Activated naive CD4-positive, alpha-beta T cell treated with anti-CD3 and anti-CD28 coated beads, Interleukin-2, amount 10 ng/mL, durations not matched to agents 7 days and 5 days (primary cell): ENCODE measurements around the gene RAB12.

Experiments
- CTCF ChIA-PET: fragments of 350-600 bp; sonication (Branson Sonifier 250); formaldehyde crosslinking; loops from one replicate; lab custom pipeline; 2021; ENCODE audit warnings: antibody characterized with exemption; lab: Charles Lee
- DNase-seq: peaks from one replicate; pipeline ENCODE4 v3.0.0-alpha.2; 2020
- H3K27ac Mint-ChIP-seq: one replicate; pipeline ENCODE4 v1.8.0; 2021; ENCODE audit warnings: mild to moderate bottlenecking, moderate library complexity, mixed read lengths
- H3K27me3 Mint-ChIP-seq: one replicate; pipeline ENCODE4 v1.8.0; 2021; ENCODE audit warnings: mild to moderate bottlenecking, mixed read lengths
- H3K36me3 Mint-ChIP-seq: one replicate; pipeline ENCODE4 v1.8.0; 2021; ENCODE audit warnings: mixed read lengths
- H3K4me1 Mint-ChIP-seq: one replicate; pipeline ENCODE4 v1.8.0; 2021; ENCODE audit warnings: mixed read lengths
- H3K4me3 Mint-ChIP-seq: one replicate; pipeline ENCODE4 v1.8.0; 2021; ENCODE audit warnings: mild to moderate bottlenecking, moderate library complexity, mixed read lengths
- H3K9me3 Mint-ChIP-seq: one replicate; pipeline ENCODE4 v1.8.0; 2021; ENCODE audit warnings: mixed read lengths

RAB12 gene

DNA sequence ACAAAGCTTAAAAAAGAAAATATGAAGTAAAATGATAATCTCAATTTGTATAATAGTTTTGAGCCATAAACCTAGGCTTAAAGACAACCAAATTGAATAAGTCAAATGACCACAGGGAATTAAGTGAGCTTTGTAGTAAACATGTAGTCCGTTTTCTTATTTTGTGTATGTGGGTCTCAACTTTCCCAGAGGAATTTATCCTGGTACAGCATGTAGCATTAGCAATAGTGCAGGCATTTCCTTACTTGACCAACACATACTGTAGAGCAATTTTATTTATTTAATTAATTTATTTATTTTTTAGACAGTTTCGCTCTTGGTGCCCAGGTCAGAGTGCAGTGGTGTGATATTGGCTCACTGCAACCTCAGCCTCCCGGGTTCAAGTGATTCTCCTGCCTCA lies 58.6 kb downstream of the RAB12 start:
- Mint-ChIP-seq H3K4me3 (no peak overlapping the region), H3K27ac (no peak overlapping the region), H3K36me3 (no peaks in the 10 kb centered on the region), H3K9me3 (no peaks in the 10 kb centered on the region), H3K27me3 (peaks cover 7% of the 10 kb centered on the region), H3K4me1 (no peaks in the 10 kb centered on the region)
- CTCF ChIA-PET = interaction anchor here (1.4 kb wide), 1 partner anchor 13 kb away, joined by 4 read pairs; no protein-coding TSS in a partner anchor
- DNase-seq = no peak

DNA sequence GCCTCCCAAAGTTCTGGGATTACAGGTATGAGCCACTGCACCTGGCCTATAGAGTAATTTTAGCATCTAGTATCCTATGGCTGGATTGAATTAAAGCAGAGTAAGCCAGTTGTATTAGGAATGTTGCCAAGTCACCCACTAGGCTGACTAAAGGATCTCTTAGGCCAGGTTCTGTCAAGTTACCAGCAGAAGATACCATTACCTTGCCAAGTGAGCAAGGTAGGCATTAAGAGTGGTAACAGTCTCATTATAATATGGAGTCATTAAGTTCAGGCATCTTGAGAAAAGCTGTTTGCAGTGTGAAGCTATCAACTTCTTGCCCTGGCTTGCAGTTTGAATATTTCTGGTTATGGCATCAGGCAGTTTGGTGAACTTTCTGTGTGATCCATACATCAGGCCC lies 59.1 kb downstream of the RAB12 start:
- no peaks in the 10 kb centered on the region for H3K4me1 Mint-ChIP-seq
- no peak for DNase-seq
- H3K36me3 Mint-ChIP-seq = no peaks in the 10 kb centered on the region
- H3K4me3 Mint-ChIP-seq = no peak overlapping the region
- CTCF ChIA-PET = interaction anchor here (0.8 to 1.4 kb wide), 2 partner anchors 13 to 31 kb away, joined by 3 to 4 read pairs; no protein-coding TSS in a partner anchor
- no peak overlapping the region for H3K27ac Mint-ChIP-seq
- peaks cover 2% of the 10 kb centered on the region for H3K27me3 Mint-ChIP-seq
- H3K9me3 Mint-ChIP-seq = no peaks in the 10 kb centered on the region

GRCh38 chr18:8669571-8669970 lies 60.3 kb downstream of the RAB12 start:
- Mint-ChIP-seq H3K4me3 (no peak overlapping the region), H3K4me1 (no peaks in the 10 kb centered on the region), H3K27ac (no peak overlapping the region), H3K27me3 (no peaks in the 10 kb centered on the region), H3K36me3 (no peaks in the 10 kb centered on the region), H3K9me3 (no peaks in the 10 kb centered on the region)
- CTCF ChIA-PET = no interaction called here
- DNase-seq = no peak

DNA sequence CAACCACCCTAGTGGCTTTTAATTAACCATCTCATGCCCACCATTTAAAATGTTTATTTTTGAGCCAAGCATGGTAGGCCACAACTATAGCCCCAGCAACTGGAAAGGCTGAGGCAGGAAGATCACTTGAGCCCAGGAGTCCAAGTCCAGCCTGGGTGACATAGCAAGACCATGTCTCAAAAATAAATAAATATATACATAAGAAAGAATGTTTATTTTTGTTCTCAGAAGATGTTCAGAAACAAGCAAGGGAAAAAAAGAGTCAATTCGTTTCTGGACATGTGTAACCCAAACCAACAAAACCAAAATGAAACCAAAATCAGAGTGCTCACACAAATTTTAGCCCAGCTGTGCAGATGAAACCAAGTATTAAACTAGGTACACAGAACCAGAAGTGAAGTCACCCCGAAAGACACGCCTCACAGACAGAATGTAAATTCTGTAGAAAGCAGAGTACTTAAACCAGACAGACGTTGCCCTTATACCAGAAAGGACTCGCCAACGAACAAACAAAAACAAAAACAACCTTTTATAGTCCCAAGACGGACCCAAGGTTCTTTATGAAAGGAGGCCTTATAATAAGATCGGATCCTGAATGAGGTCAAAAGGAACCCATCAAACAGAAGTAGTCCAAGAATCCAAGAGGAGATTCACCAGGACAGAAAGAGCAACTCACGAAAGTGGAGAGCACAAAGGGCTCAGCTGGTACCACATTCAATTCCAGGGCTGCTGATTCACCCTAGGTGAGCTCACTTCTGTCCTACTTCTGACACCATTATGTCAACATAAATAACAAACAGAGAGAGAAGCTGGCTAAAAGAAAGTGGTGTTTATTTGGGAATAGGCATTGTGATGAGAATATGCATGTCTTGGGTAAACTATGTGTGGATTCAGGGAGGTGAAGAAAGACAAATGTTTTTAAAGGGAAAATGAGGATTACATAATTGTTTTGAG lies 64.3 kb downstream of the RAB12 start:
- H3K4me3 Mint-ChIP-seq = no peak overlapping the region
- no peaks in the 10 kb centered on the region for H3K4me1 Mint-ChIP-seq
- CTCF ChIA-PET = no interaction called here

GRCh38 chr18:8675057-8675456 lies 65.8 kb downstream of the RAB12 start:
- Mint-ChIP-seq H3K27ac (no peak overlapping the region), H3K4me1 (no peaks in the 10 kb centered on the region), H3K36me3 (no peaks in the 10 kb centered on the region), H3K4me3 (no peak overlapping the region), H3K9me3 (no peaks in the 10 kb centered on the region), H3K27me3 (peaks cover 3% of the 10 kb centered on the region)
- no peak for DNase-seq
- CTCF ChIA-PET = no interaction called here

More for the DNA sequence above, 64.3 kb downstream of the RAB12 start:
- no peaks in the 10 kb centered on the region for H3K36me3 Mint-ChIP-seq
- no peak for DNase-seq
- no peaks in the 10 kb centered on the region for H3K9me3 Mint-ChIP-seq
- no peak overlapping the region for H3K27ac Mint-ChIP-seq
- no peaks in the 10 kb centered on the region for H3K27me3 Mint-ChIP-seq

DNA sequence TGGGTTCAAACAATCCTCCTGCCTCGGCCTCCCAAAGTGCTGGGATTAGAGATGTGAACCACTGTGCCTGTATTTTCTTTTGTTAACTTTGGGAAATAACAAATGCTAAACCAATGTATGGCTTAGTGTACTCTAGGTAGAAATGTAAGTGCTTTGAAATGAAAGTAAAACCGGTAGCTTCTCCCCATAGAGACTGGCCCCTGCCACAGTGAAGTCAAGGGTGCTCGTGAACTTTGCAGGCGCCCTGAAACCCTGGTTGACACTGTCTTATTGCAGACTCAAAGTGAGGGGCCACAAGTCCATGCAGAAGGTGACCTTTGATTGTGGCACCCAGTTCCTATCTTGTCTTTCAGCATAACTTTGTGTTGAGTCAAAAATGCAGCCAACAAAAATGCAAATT lies 72.0 kb downstream of the RAB12 start:
- no peaks in the 10 kb centered on the region for H3K9me3 Mint-ChIP-seq
- H3K27ac Mint-ChIP-seq = no peak overlapping the region
- H3K36me3 Mint-ChIP-seq = no peaks in the 10 kb centered on the region
- DNase-seq = no peak
- no peak overlapping the region for H3K4me3 Mint-ChIP-seq
- CTCF ChIA-PET = interaction anchor here (0.8 to 1.0 kb wide), 2 partner anchors 15 to 17 kb away, joined by 3 read pairs; no protein-coding TSS in a partner anchor
- no peaks in the 10 kb centered on the region for H3K4me1 Mint-ChIP-seq
- H3K27me3 Mint-ChIP-seq = peaks cover 20% of the 10 kb centered on the region

GRCh38 chr18:8684577-8684976 lies 75.3 kb downstream of the RAB12 start:
- H3K36me3 Mint-ChIP-seq = no peaks in the 10 kb centered on the region
- DNase-seq = no peak
- H3K27ac Mint-ChIP-seq = no peak overlapping the region
- H3K27me3 Mint-ChIP-seq = peaks cover 24% of the 10 kb centered on the region
- H3K4me1 Mint-ChIP-seq = no peaks in the 10 kb centered on the region
- CTCF ChIA-PET = no interaction called here
- H3K4me3 Mint-ChIP-seq = no peak overlapping the region
- no peaks in the 10 kb centered on the region for H3K9me3 Mint-ChIP-seq

DNA sequence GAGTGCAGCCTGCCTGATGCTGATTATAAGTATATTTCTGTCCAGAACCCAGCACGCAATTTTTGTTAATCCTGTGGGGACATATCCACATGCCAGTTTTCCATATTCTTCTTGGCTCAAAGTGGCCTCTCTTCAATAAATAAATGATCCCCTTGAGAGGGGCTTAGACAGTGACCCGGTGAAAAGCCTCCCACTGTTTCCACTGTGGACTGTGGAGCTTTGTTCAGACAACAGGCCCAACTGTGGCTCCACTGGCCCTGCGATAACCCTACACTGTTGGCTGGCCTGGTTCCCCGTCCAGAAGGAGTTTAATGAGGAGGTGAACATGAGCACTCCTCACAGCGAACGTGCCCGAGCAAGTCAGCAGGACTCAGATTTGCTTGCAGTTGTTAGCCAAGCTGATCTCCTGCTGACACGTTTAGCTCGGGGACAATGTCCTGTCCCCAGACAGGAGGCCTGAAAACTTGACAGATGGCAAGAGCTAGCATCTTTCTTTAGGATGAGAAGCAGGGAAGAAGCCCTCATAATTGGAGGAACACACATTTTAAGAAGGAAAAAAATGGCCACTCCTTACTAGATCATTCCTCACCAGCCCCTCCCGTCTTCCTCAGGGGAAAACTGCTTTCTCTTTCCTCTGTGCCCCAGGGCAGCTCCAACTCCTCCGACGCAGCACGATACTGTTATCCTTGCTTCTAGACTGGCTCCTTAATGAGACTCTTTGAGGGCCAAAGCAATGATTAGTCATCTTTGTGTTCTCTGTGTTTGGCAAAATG lies 76.1 kb downstream of the RAB12 start:
- Mint-ChIP-seq H3K4me3 (no peak overlapping the region), H3K27me3 (peaks cover 22% of the 10 kb centered on the region), H3K27ac (no peak overlapping the region), H3K9me3 (no peaks in the 10 kb centered on the region), H3K4me1 (no peaks in the 10 kb centered on the region), H3K36me3 (no peaks in the 10 kb centered on the region)
- CTCF ChIA-PET = interaction anchor here (0.5 kb wide), 1 partner anchor 102 kb away, joined by 3 read pairs; no protein-coding TSS in a partner anchor
- no peak for DNase-seq

GRCh38 chr18:8685914-8686216 lies 76.6 kb downstream of the RAB12 start:
- Mint-ChIP-seq H3K27me3 (peaks cover 22% of the 10 kb centered on the region), H3K27ac (no peak overlapping the region), H3K36me3 (no peaks in the 10 kb centered on the region), H3K4me1 (no peaks in the 10 kb centered on the region), H3K4me3 (no peak overlapping the region), H3K9me3 (no peaks in the 10 kb centered on the region)
- no peak for DNase-seq
- CTCF ChIA-PET = interaction anchor here (0.5 kb wide), 1 partner anchor 101 kb away, joined by 3 read pairs; no protein-coding TSS in a partner anchor

DNA sequence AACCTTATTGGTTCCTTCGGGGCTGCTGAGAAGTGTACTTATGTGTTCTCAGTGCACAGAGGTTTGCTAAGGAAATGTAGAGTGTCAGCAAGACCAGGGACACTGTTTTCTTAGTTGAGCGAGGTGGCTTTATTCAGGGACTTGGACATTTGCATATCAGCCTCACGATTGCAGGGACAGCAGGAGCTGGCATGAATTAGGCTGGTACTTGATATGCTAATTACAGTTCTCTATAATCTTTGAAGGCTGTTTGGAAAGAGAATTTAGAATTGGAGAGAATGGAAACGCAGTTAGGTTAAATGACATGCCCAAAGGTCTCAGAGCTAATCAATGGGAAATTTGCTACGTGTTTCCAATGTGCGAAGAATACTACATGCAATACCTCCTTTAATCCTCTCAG lies 77.4 kb downstream of the RAB12 start:
- H3K4me1 Mint-ChIP-seq = no peaks in the 10 kb centered on the region
- H3K27ac Mint-ChIP-seq = no peak overlapping the region
- no peaks in the 10 kb centered on the region for H3K36me3 Mint-ChIP-seq
- DNase-seq = no peak
- no peaks in the 10 kb centered on the region for H3K9me3 Mint-ChIP-seq
- CTCF ChIA-PET = interaction anchor here (1.1 kb wide), 1 partner anchor 11 kb away, joined by 4 read pairs; no protein-coding TSS in a partner anchor
- no peak overlapping the region for H3K4me3 Mint-ChIP-seq
- H3K27me3 Mint-ChIP-seq = peaks cover 26% of the 10 kb centered on the region

DNA sequence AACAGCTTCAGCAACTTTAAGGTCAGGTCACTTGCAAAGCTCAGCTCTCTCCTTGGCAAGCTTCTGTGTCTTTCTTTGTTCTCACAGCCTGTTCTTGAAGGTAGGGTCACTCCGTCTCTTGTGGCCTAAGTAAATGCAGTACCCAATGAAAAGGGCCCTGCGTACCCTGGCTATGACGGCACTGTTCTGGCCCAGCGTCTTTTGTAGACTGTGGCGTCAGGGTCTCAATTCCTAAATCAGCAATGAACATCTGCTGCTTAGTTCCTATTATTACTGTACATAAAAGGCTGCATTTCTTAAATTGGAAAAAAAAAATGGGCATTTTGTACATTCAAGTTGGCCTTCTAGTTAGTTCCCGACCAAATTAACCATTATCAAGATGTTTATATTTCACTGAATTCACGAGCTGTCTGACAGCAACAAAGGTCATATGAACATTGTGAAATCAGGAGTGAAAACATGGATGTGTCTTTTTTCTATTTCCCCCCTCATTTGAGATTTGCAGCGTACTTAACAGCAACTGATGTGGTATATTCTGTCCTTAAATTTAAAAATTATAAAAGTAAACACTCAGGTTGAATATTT lies 79.1 kb downstream of the RAB12 start:
- CTCF ChIA-PET = no interaction called here

DNA sequence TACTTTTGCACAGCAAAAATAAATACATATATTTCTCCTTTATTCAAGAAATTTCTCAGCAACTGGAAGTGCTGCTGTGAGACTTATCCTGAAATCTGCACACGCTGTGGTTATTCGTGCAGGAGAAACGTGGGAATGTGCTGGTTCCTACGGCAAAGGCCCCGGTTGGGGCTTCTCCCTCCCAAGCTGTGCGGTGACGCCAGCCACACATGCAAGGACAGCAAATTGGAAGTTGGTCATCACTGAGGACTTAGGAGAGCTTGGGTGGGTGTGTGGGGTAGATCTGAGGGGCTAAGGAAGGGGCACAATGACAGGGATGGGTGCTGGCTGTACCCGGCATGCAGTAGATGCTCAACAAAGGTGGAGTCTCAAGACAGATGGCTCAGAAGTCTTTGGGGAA lies 79.6 kb downstream of the RAB12 start:
- DNase-seq = no peak
- peaks cover 23% of the 10 kb centered on the region for H3K27me3 Mint-ChIP-seq
- H3K36me3 Mint-ChIP-seq = no peaks in the 10 kb centered on the region
- no peaks in the 10 kb centered on the region for H3K9me3 Mint-ChIP-seq
- H3K4me3 Mint-ChIP-seq = no peak overlapping the region
- H3K4me1 Mint-ChIP-seq = no peaks in the 10 kb centered on the region
- H3K27ac Mint-ChIP-seq = no peak overlapping the region
- CTCF ChIA-PET = no interaction called here

More for the DNA sequence above, 79.1 kb downstream of the RAB12 start:
- DNase-seq = no peak
- H3K4me1 Mint-ChIP-seq = no peaks in the 10 kb centered on the region
- no peak overlapping the region for H3K4me3 Mint-ChIP-seq
- H3K9me3 Mint-ChIP-seq = no peaks in the 10 kb centered on the region
- H3K27ac Mint-ChIP-seq = no peak overlapping the region
- H3K36me3 Mint-ChIP-seq = no peaks in the 10 kb centered on the region
- peaks cover 23% of the 10 kb centered on the region for H3K27me3 Mint-ChIP-seq
